Panc1 (cell line): ENCODE results near the gene ABCD3. TPM values are rescaled to one million over a fixed set of nuclear protein-coding genes. Genes with fewer than 3 reads are reported as not detected.

Experiments used
- ATAC-seq: fragments of 200-7000 bp; cut with Tn5 transposase; 2 replicates; pipeline ENCODE4 v1.9.1; 2020; ENCODE audit warnings: mild to moderate bottlenecking, moderate library complexity
- BruUV-seq: library from RNA; stranded (reverse); fragments of 400-500 nt; replicated peaks from 2 replicates; lab custom pipeline; 2021; lab: Mats Ljungman, UMichigan
- CTCF ChIA-PET: fragments of 300-600 bp; sonication (Branson Sonifier 250); formaldehyde crosslinking; loops from one replicate; lab custom pipeline; 2022; ENCODE audit warnings: antibody characterized with exemption; lab: Charles Lee
- POLR2A ChIA-PET: fragments of 300-600 bp; sonication (Branson Sonifier 250); formaldehyde crosslinking; loops from one replicate; lab custom pipeline; 2022; ENCODE audit warnings: antibody characterized with exemption; lab: Charles Lee
- DNase-seq: peaks from one replicate; pipeline ENCODE4 v3.0.0-alpha.2; 2010; ENCODE audit warnings: low read depth, low spot score
- H3K27ac ChIP-seq: 2 replicates; pipeline ENCODE4 v1.5.1; 2011; ENCODE audit warnings: mild to moderate bottlenecking, low read length, inconsistent platforms
- H3K27me3 ChIP-seq: fragments of 200-500 bp; sonication (Bioruptor generic); 2 replicates; pipeline ENCODE4 v1.6.0; 2014; ENCODE audit warnings: low read length, inconsistent platforms; ENCODE audit not compliant: control insufficient read depth, insufficient read depth
- H3K36me3 ChIP-seq: fragments of 200-500 bp; sonication (Bioruptor generic); 2 replicates; pipeline ENCODE4 v1.5.1; 2014; ENCODE audit warnings: inconsistent platforms, mild to moderate bottlenecking, low read length, moderate library complexity; ENCODE audit not compliant: control insufficient read depth, insufficient read depth
- H3K4me1 ChIP-seq: 2 replicates; pipeline ENCODE4 v1.5.1; 2011; ENCODE audit warnings: inconsistent platforms, mild to moderate bottlenecking, low read length, moderate library complexity; ENCODE audit not compliant: control insufficient read depth, insufficient read depth
- H3K4me3 ChIP-seq, 2 experiments: 2 replicates each; pipeline ENCODE4 v1.5.1; 2011 to 2012; ENCODE audit warnings: low read depth in 2 of 2, low read length in 2 of 2, mild to moderate bottlenecking in 2 of 2, inconsistent platforms in 1 of 2, moderate library complexity in 1 of 2
- H3K9me3 ChIP-seq: fragments of 200-500 bp; sonication (Bioruptor generic); 2 replicates; pipeline ENCODE4 v1.5.1; 2014; ENCODE audit warnings: low read depth, mild to moderate bottlenecking, inconsistent platforms, low read length, moderate library complexity; ENCODE audit not compliant: control insufficient read depth, insufficient read depth
- POLR2AphosphoS5 ChIP-seq: IDR thresholded peaks from 2 replicates; pipeline ENCODE4 v1.6.1; 2012; ENCODE audit warnings: mild to moderate bottlenecking, low read depth, low read length, moderate library complexity
- SIN3A ChIP-seq: IDR thresholded peaks from 2 replicates; pipeline ENCODE4 v1.6.1; 2012; ENCODE audit warnings: low read depth, mild to moderate bottlenecking, low read length, moderate library complexity, borderline replicate concordance; ENCODE audit not compliant: insufficient read depth
- TCF7L2 ChIP-seq: IDR thresholded peaks from 2 replicates; pipeline ENCODE4 v1.6.1; 2011; ENCODE audit warnings: mild to moderate bottlenecking, low read depth, low read length, inconsistent platforms
- in situ Hi-C: cut with HindIII; loops from 2 replicates; pipeline ENCODE4 v1.10.0; 2016; ENCODE audit warnings: low sequenced_read_pairs, low pct_unique_long_range_greater_than_20kb
- intact Hi-C: fragments of 100-400 bp; cut with micrococcal nuclease; formaldehyde crosslinking; loops from one replicate; pipeline ENCODE4 v1.10.0; 2022; ENCODE audit not compliant: unreplicated experiment
- total RNA-seq: library from RNA; stranded (reverse); gene quantifications from one replicate; pipeline ENCODE4 v1.2.1, GENCODE V29; 2021; ENCODE audit not compliant: unreplicated experiment
- TF ChIP-seq, protein P1 (sequence below), 2 experiments: IDR thresholded peaks; 2 replicates each; pipeline ENCODE4 v1.6.1; 2011 to 2012; ENCODE audit warnings: low read depth in 2 of 2, control low read depth in 1 of 2, low read length in 1 of 2, mild to moderate bottlenecking in 1 of 2, moderate library complexity in 1 of 2; ENCODE audit not compliant: insufficient read depth in 1 of 2
- TF ChIP-seq, protein P2 (sequence below): fragments of 450-650 bp; IDR thresholded peaks from 2 replicates; pipeline ENCODE4 v1.5.1; 2017; ENCODE audit warnings: mild to moderate bottlenecking

The ABCD3 gene
- total RNA-seq, 1 experiment from 2014 or later = 40.5 TPM

DNA sequence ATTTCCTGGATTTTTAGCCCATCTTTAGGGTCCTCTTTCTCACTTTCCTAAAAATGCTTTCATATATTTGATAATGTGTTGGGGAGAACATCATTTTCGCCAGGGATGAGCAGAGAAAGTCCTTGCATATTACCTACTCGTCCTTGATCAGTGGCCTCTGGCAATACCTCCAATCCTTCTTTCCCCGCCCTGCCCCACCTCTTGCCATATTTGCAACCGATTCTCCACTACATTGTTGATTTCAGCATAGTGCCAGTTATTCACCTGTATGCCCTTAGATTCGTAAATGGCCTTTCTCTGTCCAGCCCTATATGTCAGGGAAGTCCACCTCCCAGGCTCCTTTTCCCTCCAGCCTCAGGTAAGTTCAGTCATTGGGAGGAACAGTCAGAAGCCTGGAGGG, 136.9 kb downstream of the ABCD3 start:
- H3K36me3 ChIP-seq = no peaks in the 10 kb centered on the region
- POLR2A ChIA-PET = no interaction called here
- H3K4me3 ChIP-seq = no peak overlapping the region
- ATAC-seq = no peak
- H3K27me3 ChIP-seq = no peaks in the 10 kb centered on the region
- in situ Hi-C loops = no loop called here
- no peaks in the 10 kb centered on the region for H3K4me1 ChIP-seq
- no peaks in the 10 kb centered on the region for H3K9me3 ChIP-seq
- DNase-seq = no peak
- CTCF ChIA-PET = no interaction called here
- intact Hi-C loops = no loop called here
- no TSS peak for BruUV-seq
- no peak overlapping the region for H3K27ac ChIP-seq
- TF ChIP-seq, protein P1, sequence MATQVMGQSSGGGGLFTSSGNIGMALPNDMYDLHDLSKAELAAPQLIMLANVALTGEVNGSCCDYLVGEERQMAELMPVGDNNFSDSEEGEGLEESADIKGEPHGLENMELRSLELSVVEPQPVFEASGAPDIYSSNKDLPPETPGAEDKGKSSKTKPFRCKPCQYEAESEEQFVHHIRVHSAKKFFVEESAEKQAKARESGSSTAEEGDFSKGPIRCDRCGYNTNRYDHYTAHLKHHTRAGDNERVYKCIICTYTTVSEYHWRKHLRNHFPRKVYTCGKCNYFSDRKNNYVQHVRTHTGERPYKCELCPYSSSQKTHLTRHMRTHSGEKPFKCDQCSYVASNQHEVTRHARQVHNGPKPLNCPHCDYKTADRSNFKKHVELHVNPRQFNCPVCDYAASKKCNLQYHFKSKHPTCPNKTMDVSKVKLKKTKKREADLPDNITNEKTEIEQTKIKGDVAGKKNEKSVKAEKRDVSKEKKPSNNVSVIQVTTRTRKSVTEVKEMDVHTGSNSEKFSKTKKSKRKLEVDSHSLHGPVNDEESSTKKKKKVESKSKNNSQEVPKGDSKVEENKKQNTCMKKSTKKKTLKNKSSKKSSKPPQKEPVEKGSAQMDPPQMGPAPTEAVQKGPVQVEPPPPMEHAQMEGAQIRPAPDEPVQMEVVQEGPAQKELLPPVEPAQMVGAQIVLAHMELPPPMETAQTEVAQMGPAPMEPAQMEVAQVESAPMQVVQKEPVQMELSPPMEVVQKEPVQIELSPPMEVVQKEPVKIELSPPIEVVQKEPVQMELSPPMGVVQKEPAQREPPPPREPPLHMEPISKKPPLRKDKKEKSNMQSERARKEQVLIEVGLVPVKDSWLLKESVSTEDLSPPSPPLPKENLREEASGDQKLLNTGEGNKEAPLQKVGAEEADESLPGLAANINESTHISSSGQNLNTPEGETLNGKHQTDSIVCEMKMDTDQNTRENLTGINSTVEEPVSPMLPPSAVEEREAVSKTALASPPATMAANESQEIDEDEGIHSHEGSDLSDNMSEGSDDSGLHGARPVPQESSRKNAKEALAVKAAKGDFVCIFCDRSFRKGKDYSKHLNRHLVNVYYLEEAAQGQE (IDR thresholded peaks at IDR 0.05; ENCODE audit: insufficient read depth in 1 of 2, low read depth in 2 of 2, low read length in 1 of 2) = no peak
- TF ChIP-seq, protein P2, sequence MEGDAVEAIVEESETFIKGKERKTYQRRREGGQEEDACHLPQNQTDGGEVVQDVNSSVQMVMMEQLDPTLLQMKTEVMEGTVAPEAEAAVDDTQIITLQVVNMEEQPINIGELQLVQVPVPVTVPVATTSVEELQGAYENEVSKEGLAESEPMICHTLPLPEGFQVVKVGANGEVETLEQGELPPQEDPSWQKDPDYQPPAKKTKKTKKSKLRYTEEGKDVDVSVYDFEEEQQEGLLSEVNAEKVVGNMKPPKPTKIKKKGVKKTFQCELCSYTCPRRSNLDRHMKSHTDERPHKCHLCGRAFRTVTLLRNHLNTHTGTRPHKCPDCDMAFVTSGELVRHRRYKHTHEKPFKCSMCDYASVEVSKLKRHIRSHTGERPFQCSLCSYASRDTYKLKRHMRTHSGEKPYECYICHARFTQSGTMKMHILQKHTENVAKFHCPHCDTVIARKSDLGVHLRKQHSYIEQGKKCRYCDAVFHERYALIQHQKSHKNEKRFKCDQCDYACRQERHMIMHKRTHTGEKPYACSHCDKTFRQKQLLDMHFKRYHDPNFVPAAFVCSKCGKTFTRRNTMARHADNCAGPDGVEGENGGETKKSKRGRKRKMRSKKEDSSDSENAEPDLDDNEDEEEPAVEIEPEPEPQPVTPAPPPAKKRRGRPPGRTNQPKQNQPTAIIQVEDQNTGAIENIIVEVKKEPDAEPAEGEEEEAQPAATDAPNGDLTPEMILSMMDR = no peak
- no peak for TF ChIP-seq SIN3A
- no peak for TF ChIP-seq TCF7L2
- TF ChIP-seq POLR2AphosphoS5 = no peak

DNA sequence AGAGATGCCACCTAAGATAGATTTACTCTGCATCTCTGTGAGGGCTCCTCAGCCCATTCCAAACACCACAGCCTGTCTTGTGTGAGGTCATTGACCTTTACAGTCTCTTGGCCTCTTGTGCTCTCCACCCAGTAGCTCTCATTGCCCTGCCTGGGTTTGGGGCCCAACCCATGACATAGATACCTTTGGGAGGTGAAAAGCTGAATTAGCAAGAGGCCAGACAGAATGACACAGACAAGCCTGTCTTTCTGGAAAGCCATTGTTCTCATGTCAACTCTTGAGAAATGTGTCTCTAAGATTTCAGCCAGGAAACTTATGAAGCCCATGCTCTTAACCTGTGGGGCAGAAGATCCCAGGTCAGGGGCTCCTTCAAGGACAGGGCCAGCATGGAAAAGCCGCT, 141.7 kb downstream of the ABCD3 start:
- no peak for TF ChIP-seq SIN3A
- TF ChIP-seq, protein P2 = no peak

More for the DNA sequence above, 141.7 kb downstream of the ABCD3 start:
- H3K27ac ChIP-seq = no peak overlapping the region
- H3K27me3 ChIP-seq = no peaks in the 10 kb centered on the region
- DNase-seq (no peak), ATAC-seq (no peak)
- BruUV-seq = no TSS peak
- H3K4me3 ChIP-seq = no peak overlapping the region
- in situ Hi-C loops (no loop called here), intact Hi-C loops (no loop called here)
- ChIA-PET CTCF (interaction anchor here (1.0 kb wide), 1 partner anchor 549 kb away, joined by 3 read pairs; no protein-coding TSS in a partner anchor), POLR2A (no interaction called here)
- no peaks in the 10 kb centered on the region for H3K36me3 ChIP-seq
- H3K9me3 ChIP-seq = no peaks in the 10 kb centered on the region
- H3K4me1 ChIP-seq = no peaks in the 10 kb centered on the region
